OCI-LY7 (cell line): Measurements from ENCODE around the gene TDRD12. TPM values are rescaled to one million over a fixed set of nuclear protein-coding genes. Genes with fewer than 3 reads are reported as not detected.

Experiments
- small RNA-seq: library from RNA; depleted of rRNA; stranded (forward); fragments of <200 nt; gene quantifications from one replicate; pipeline ENCODE3, GENCODE V24; 2014
- total RNA-seq, 2 experiments: library from RNA; depleted of rRNA in 1 of 2; stranded (reverse); fragments of >200 nt in 1 of 2; shearing (Covaris generic) in 1 of 2; gene quantifications; 2 replicates each; pipeline ENCODE4 v1.2.3, GENCODE V29; 2014 to 2022

The TDRD12 gene
- total RNA-seq, 2 experiments from 2014 or later = not detected

Small RNA genes within 50 kb of the gene (small RNA-seq; reads per million reads assigned to genes)
- 0.16 reads per million for gene RN7SKP22

Other genes with a start within 250 kb of the TDRD12 start
- gene PDCD5, start 138.6 kb upstream of the TDRD12 start, total RNA-seq (2014; rRNA removed; shearing (Covaris generic)) = 162 and 200 TPM in 2 replicates
- 170 and 186 TPM in 2 replicates for gene PDCD5, start 138.6 kb upstream of the TDRD12 start, total RNA-seq (2022)
- 39.3 and 43.0 TPM in 2 replicates for gene ANKRD27, start 44.6 kb upstream of the TDRD12 start, total RNA-seq (2014; rRNA removed; shearing (Covaris generic))
- 55.3 and 58.5 TPM in 2 replicates for gene ANKRD27, start 44.6 kb upstream of the TDRD12 start, total RNA-seq (2022)
- 0.54 TPM in 2 replicates for gene RGS9BP, start 43.9 kb upstream of the TDRD12 start, total RNA-seq (2014; rRNA removed; shearing (Covaris generic))
- gene RGS9BP, start 43.9 kb upstream of the TDRD12 start, total RNA-seq (2022) = 0.65 and 0.72 TPM in 2 replicates
- 3.4 and 3.9 TPM in 2 replicates for gene NUDT19, start 27.9 kb upstream of the TDRD12 start, total RNA-seq (2014; rRNA removed; shearing (Covaris generic))
- gene NUDT19, start 27.9 kb upstream of the TDRD12 start, total RNA-seq (2022) = 5.4 and 6.8 TPM in 2 replicates
- gene SLC7A9, start 150.0 kb downstream of the TDRD12 start, total RNA-seq (2014; rRNA removed; shearing (Covaris generic)) = not detected in 2 replicates
- not detected in 2 replicates for gene SLC7A9, start 150.0 kb downstream of the TDRD12 start, total RNA-seq (2022)